Neural cell (in vitro differentiated cells): ENCODE results near the gene ZNRD2.

Source experiments
- CTCF ChIP-seq: fragments of 450-650 bp; IDR thresholded peaks from 2 replicates; pipeline ENCODE4 v1.5.1; 2014; ENCODE audit warnings: antibody characterized with exemption, mild to moderate bottlenecking, moderate library complexity; ENCODE audit not compliant: poor library complexity, severe bottlenecking
- EP300 ChIP-seq: fragments of 450-650 bp; conservative IDR thresholded peaks from 2 replicates; pipeline ENCODE4 v1.6.1; 2014; ENCODE audit warnings: antibody characterized with exemption, mild to moderate bottlenecking, moderate library complexity; ENCODE audit not compliant: poor library complexity, severe bottlenecking
- EZH2 ChIP-seq: fragments of 200-600, 300-800 bp; shearing (Covaris generic), sonication (generic); IDR thresholded peaks from 2 replicates; pipeline ENCODE4 v1.6.1; 2014; ENCODE audit warnings: antibody characterized with exemption, low read length, borderline replicate concordance, mild to moderate bottlenecking; ENCODE audit not compliant: insufficient read depth, poor library complexity, severe bottlenecking
- POLR2AphosphoS5 ChIP-seq: IDR thresholded peaks from 2 replicates; pipeline ENCODE4 v1.6.1; 2012
- TAF1 ChIP-seq: IDR thresholded peaks from 2 replicates; pipeline ENCODE4 v1.6.1; 2012; ENCODE audit warnings: low read depth

- TF ChIP-seq CTCF (no peak), EP300 (no peak), TAF1 (no peak), POLR2AphosphoS5 (no peak), EZH2 (no peak)
Measured at GRCh38 chr11:65575568-65576231, 5.4 kb downstream of the ZNRD2 start, which contains the start of gene EHBP1L1.
